OCI-LY7 (cell line): ENCODE results near the gene INTS3. TPM values are rescaled to one million over a fixed set of nuclear protein-coding genes. Genes with fewer than 3 reads are reported as not detected.

Experiments
- BruUV-seq: library from RNA; stranded (reverse); fragments of 400-500 nt; replicated peaks from 2 replicates; lab custom pipeline; 2021; lab: Mats Ljungman, UMichigan
- CTCF ChIA-PET: fragments of 300-600 bp; sonication (Branson Sonifier 250); formaldehyde crosslinking; loops from one replicate; lab custom pipeline; 2022; ENCODE audit warnings: antibody characterized with exemption; ENCODE audit not compliant: unreplicated experiment; lab: Charles Lee
- POLR2A ChIA-PET: fragments of 300-600 bp; sonication (Branson Sonifier 250); formaldehyde crosslinking; loops from one replicate; lab custom pipeline; 2022; ENCODE audit warnings: antibody characterized with exemption; lab: Charles Lee
- DNase-seq: peaks from one replicate; pipeline ENCODE4 v3.0.0-alpha.2; 2015; ENCODE audit warnings: low spot score
- H2AFZ ChIP-seq: fragments of 200-600 bp; sonication (generic), shearing (Covaris generic); 2 replicates; pipeline ENCODE4 v1.6.1; 2014; ENCODE audit warnings: mild to moderate bottlenecking, antibody characterized with exemption, low read length, moderate library complexity
- H3K27ac ChIP-seq: fragments of 200-600 bp; sonication (generic); 2 replicates; pipeline ENCODE4 v1.5.1; 2014; ENCODE audit warnings: mixed run types, low read depth, mild to moderate bottlenecking, moderate library complexity, low read length, inconsistent platforms; ENCODE audit not compliant: poor library complexity, severe bottlenecking
- H3K36me3 ChIP-seq: fragments of 200-600 bp; sonication (generic); 2 replicates; pipeline ENCODE4 v1.6.1; 2014; ENCODE audit warnings: mild to moderate bottlenecking, antibody characterized with exemption, low read length, moderate library complexity, mixed read lengths; ENCODE audit not compliant: insufficient read depth
- H3K4me1 ChIP-seq: fragments of 200-600 bp; sonication (generic); 2 replicates; pipeline ENCODE4 v1.5.1; 2014; ENCODE audit warnings: mild to moderate bottlenecking, low read length; ENCODE audit not compliant: insufficient read depth, poor library complexity, severe bottlenecking
- H3K4me2 ChIP-seq: fragments of 200-600 bp; sonication (generic); 2 replicates; pipeline ENCODE4 v1.6.1; 2014; ENCODE audit warnings: mild to moderate bottlenecking, low read length
- H3K4me3 ChIP-seq: fragments of 200-600 bp; sonication (generic); 2 replicates; pipeline ENCODE4 v1.5.1; 2014; ENCODE audit warnings: mild to moderate bottlenecking, low read depth, low read length; ENCODE audit not compliant: poor library complexity, severe bottlenecking
- H3K79me2 ChIP-seq: fragments of 200-600 bp; sonication (generic); 2 replicates; pipeline ENCODE4 v1.6.1; 2016; ENCODE audit warnings: low read depth, mild to moderate bottlenecking, low read length, moderate library complexity, mixed read lengths; ENCODE audit not compliant: insufficient read depth
- H3K9me2 ChIP-seq: fragments of 200-600 bp; sonication (generic); 2 replicates; pipeline ENCODE4 v1.6.1; 2016; ENCODE audit warnings: mild to moderate bottlenecking, low read length, mixed read lengths; ENCODE audit not compliant: insufficient read depth
- H3K9me3 ChIP-seq: fragments of 200-600 bp; sonication (generic); 2 replicates; pipeline ENCODE4 v1.6.1; 2014; ENCODE audit warnings: mild to moderate bottlenecking, mixed run types, low read length, mixed read lengths
- H4K20me1 ChIP-seq: fragments of 200-600 bp; sonication (generic); 2 replicates; pipeline ENCODE4 v1.6.1; 2014; ENCODE audit warnings: mild to moderate bottlenecking, antibody characterized with exemption, low read length, moderate library complexity, mixed read lengths; ENCODE audit not compliant: insufficient read depth
- CTCF ChIP-seq: fragments of 200-600 bp; sonication (generic); conservative IDR thresholded peaks from 2 replicates; pipeline ENCODE4 v1.5.1; 2014; ENCODE audit warnings: mild to moderate bottlenecking, antibody characterized with exemption, low read length, moderate library complexity, mixed read lengths
- EZH2phosphoT487 ChIP-seq: fragments of 200-600 bp; sonication (generic); IDR thresholded peaks from 2 replicates; pipeline ENCODE4 v1.6.1; 2018; ENCODE audit warnings: low read depth, borderline replicate concordance, mild to moderate bottlenecking, mixed run types, antibody characterized with exemption, low read length, moderate library complexity, mixed read lengths
- intact Hi-C: fragments of 100-400 bp; cut with micrococcal nuclease; formaldehyde crosslinking; loops from one replicate; pipeline ENCODE4 v1.10.0; 2022; ENCODE audit not compliant: unreplicated experiment
- total RNA-seq, 2 experiments: library from RNA; depleted of rRNA in 1 of 2; stranded (reverse); fragments of >200 nt in 1 of 2; shearing (Covaris generic) in 1 of 2; gene quantifications; 2 replicates each; pipeline ENCODE4 v1.2.3, GENCODE V29; 2014 to 2022

The INTS3 gene
- total RNA-seq, 2 experiments from 2014 or later = 33.5 to 67.3 TPM

GRCh38 chr1:153688736-153689328, 39.0 kb upstream of the INTS3 start:
- H3K4me1 ChIP-seq = peaks cover 17% of the 10 kb centered on the region
- no peak for DNase-seq
- BruUV-seq = no TSS peak
- H2AFZ ChIP-seq = no peak overlapping the region
- ChIA-PET POLR2A (interaction anchor here (0.5 kb wide), 1 partner anchor 114 kb away, joined by 3 read pairs; no protein-coding TSS in a partner anchor), CTCF (interaction anchor here (0.6 to 0.8 kb wide), 3 partner anchors 17 to 74 kb away, joined by 3 read pairs; no protein-coding TSS in a partner anchor)
- H3K9me2 ChIP-seq = no peaks in the 10 kb centered on the region
- H3K9me3 ChIP-seq = no peaks in the 10 kb centered on the region
- no peaks in the 10 kb centered on the region for H3K36me3 ChIP-seq
- H3K27ac ChIP-seq = no peak overlapping the region
- no peaks in the 10 kb centered on the region for H4K20me1 ChIP-seq
- TF ChIP-seq EZH2phosphoT487 = no peak
- TF ChIP-seq CTCF = no peak
- intact Hi-C loops = no loop called here
- H3K4me3 ChIP-seq = no peak overlapping the region
- H3K4me2 ChIP-seq = no peak overlapping the region
- no peaks in the 10 kb centered on the region for H3K79me2 ChIP-seq

- H2AFZ ChIP-seq = no peak overlapping the region
- H3K4me2 ChIP-seq = no peak overlapping the region
- no TSS peak for BruUV-seq
- H3K36me3 ChIP-seq = no peaks in the 10 kb centered on the region
- CTCF ChIA-PET = no interaction called here
- DNase-seq = no peak
- no peaks in the 10 kb centered on the region for H3K9me3 ChIP-seq
- intact Hi-C loops = no loop called here
- TF ChIP-seq CTCF = no peak
- POLR2A ChIA-PET = no interaction called here
- H3K79me2 ChIP-seq = no peaks in the 10 kb centered on the region
- no peak overlapping the region for H3K4me3 ChIP-seq
- peaks cover 15% of the 10 kb centered on the region for H3K4me1 ChIP-seq
- no peaks in the 10 kb centered on the region for H3K9me2 ChIP-seq
- no peak overlapping the region for H3K27ac ChIP-seq
- no peaks in the 10 kb centered on the region for H4K20me1 ChIP-seq
Observed at GRCh38 chr1:153693466-153693865, 34.4 kb upstream of the INTS3 start.

- H3K9me2 ChIP-seq = no peaks in the 10 kb centered on the region
- POLR2A ChIA-PET = no interaction called here
- no peak overlapping the region for H3K4me2 ChIP-seq
- no peaks in the 10 kb centered on the region for H3K79me2 ChIP-seq
- no peaks in the 10 kb centered on the region for H4K20me1 ChIP-seq
- CTCF ChIA-PET = no interaction called here
- peaks cover 3% of the 10 kb centered on the region for H3K4me1 ChIP-seq
- H3K36me3 ChIP-seq = no peaks in the 10 kb centered on the region
- H3K4me3 ChIP-seq = no peak overlapping the region
- TF ChIP-seq CTCF (no peak), EZH2phosphoT487 (no peak)
- H2AFZ ChIP-seq = no peak overlapping the region
- no peaks in the 10 kb centered on the region for H3K9me3 ChIP-seq
- no TSS peak for BruUV-seq
- intact Hi-C loops = no loop called here
- no peak overlapping the region for H3K27ac ChIP-seq
- DNase-seq = no peak
Observed at GRCh38 chr1:153696741-153697140, 31.1 kb upstream of the INTS3 start.
